K562 (cell line): ENCODE results near the gene MMP28. TPM values are rescaled to one million over a fixed set of nuclear protein-coding genes. Genes with fewer than 3 reads are reported as not detected.
A peak's percentile ranks its signal among the peaks of the same experiment; 100 is the strongest.

ENCODE experiments used
- CBX8 ChIP-seq: fragments of 200-600 bp; sonication (generic); IDR thresholded peaks from 2 replicates; pipeline ENCODE4 v1.6.1; 2012; ENCODE audit warnings: borderline replicate concordance, mixed run types, low read depth, mild to moderate bottlenecking, moderate library complexity, mixed read lengths, low read length, control low read depth, inconsistent platforms; ENCODE audit not compliant: poor library complexity, severe bottlenecking; ENCODE audit errors: extremely low read depth
- CREB5 ChIP-seq: fragments of 250-450 bp; sonication (Bioruptor Pico); IDR thresholded peaks from 2 replicates; pipeline ENCODE4 v1.5.0; 2020; ENCODE audit warnings: mild to moderate bottlenecking
- ELK3 ChIP-seq: fragments of 450-650 bp; formaldehyde crosslinking; IDR thresholded peaks from 2 replicates; pipeline ENCODE4 v1.4.0; 2020; ENCODE audit warnings: mild to moderate bottlenecking
- ETV6 ChIP-seq, 3 experiments: fragments of 150-350 bp in 1 of 3; sonication (generic) in 1 of 3; formaldehyde crosslinking in 1 of 3; IDR thresholded peaks; 2 replicates each; pipeline versions ENCODE4 v1.6.1 to v1.8.0; 2014 to 2022; ENCODE audit warnings: borderline replicate concordance in 2 of 3, low read depth in 2 of 3, antibody characterized with exemption in 1 of 3, low read length in 1 of 3, mild to moderate bottlenecking in 1 of 3, missing genetic modification reagents in 1 of 3
- HDAC2 ChIP-seq: fragments of 450-650 bp; IDR thresholded peaks from 2 replicates; pipeline ENCODE4 v1.6.1; 2016; ENCODE audit warnings: mild to moderate bottlenecking
- HSF4 ChIP-seq: fragments of 250-450 bp; sonication (Bioruptor Pico); IDR thresholded peaks from 2 replicates; pipeline ENCODE4 v2.1.2; 2022; ENCODE audit warnings: mild to moderate bottlenecking, moderate library complexity, borderline replicate concordance
- IFI16 ChIP-seq: fragments of 250-450 bp; sonication (Bioruptor Pico); IDR thresholded peaks from 2 replicates; pipeline ENCODE4 v2.1.2; 2022; ENCODE audit warnings: mild to moderate bottlenecking, inconsistent platforms
- KDM1A ChIP-seq, 2 experiments: fragments of 450-650 bp; IDR thresholded peaks; 2 replicates each; pipeline ENCODE4 v1.6.1; 2016; ENCODE audit warnings: mild to moderate bottlenecking in 2 of 2
- KHSRP ChIP-seq: fragments of 450-650 bp; IDR thresholded peaks from 2 replicates; pipeline ENCODE4 v1.6.1; 2017
- POLR2H ChIP-seq: IDR thresholded peaks from 2 replicates; pipeline ENCODE4 v1.6.1; 2016; ENCODE audit warnings: missing genetic modification characterization, low read depth, mild to moderate bottlenecking, control low read depth, missing compliant biosample characterization, moderate library complexity
- TEAD4 ChIP-seq, 2 experiments: sonication (generic) in 1 of 2; formaldehyde crosslinking in 1 of 2; IDR thresholded peaks; 2 replicates each; pipeline versions ENCODE4 v1.6.1 to v1.8.0; 2012 to 2022; ENCODE audit warnings: borderline replicate concordance in 1 of 2, inconsistent platforms in 1 of 2, low read length in 1 of 2, mild to moderate bottlenecking in 1 of 2, missing genetic modification reagents in 1 of 2
- TSHZ1 ChIP-seq: fragments of 250-450 bp; sonication (Bioruptor Pico); IDR thresholded peaks from 2 replicates; pipeline ENCODE4 v1.4.0; 2020; ENCODE audit warnings: mild to moderate bottlenecking, moderate library complexity
- YY1 ChIP-seq, 3 experiments: IDR thresholded peaks; 2 replicates each; pipeline ENCODE4 v1.6.1; 2011; ENCODE audit warnings: low read length in 2 of 3, mild to moderate bottlenecking in 2 of 3, moderate library complexity in 2 of 3, borderline replicate concordance in 1 of 3, control low read depth in 1 of 3, low read depth in 1 of 3; ENCODE audit not compliant: insufficient read depth in 3 of 3, insufficient replicate concordance in 2 of 3, control insufficient read depth in 1 of 3, insufficient read length in 1 of 3; ENCODE audit errors: extremely low read depth in 1 of 3
- ZNF280A ChIP-seq: fragments of 450-650 bp; IDR thresholded peaks from 2 replicates; pipeline ENCODE4 v1.6.1; 2018; ENCODE audit warnings: mild to moderate bottlenecking, low read depth; ENCODE audit not compliant: partially characterized antibody
- ZNF695 ChIP-seq: fragments of 450-650 bp; formaldehyde crosslinking; IDR thresholded peaks from 2 replicates; pipeline ENCODE4 v1.4.0; 2020; ENCODE audit warnings: mild to moderate bottlenecking, moderate library complexity
- polyA plus RNA-seq, 8 experiments: library from polyadenylated mRNA; depleted of rRNA in 4 of 8; stranded (reverse) in 5 of 8; unstranded in 3 of 8; fragments of >200 nt; fragmentation: Nextera tagmentation in 2 of 8; fragmentation: Illumina TruSeq in 1 of 8; extraction: Ambion mirVana in 2 of 8; extraction: Trizol in 1 of 8; gene quantifications; 2 replicates each; pipeline versions ENCODE4 v1.2.1 to v1.2.3, GENCODE V29; 2011 to 2014; ENCODE audit warnings: inconsistent platforms in 1 of 8, missing spikeins in 1 of 8
- total RNA-seq, 7 experiments: library from RNA; depleted of rRNA in 6 of 7; stranded (reverse); fragments of >200 nt in 6 of 7; fragmentation: Illumina TruSeq in 2 of 7; extraction: Trizol in 2 of 7; gene quantifications; 2 replicates each; pipeline versions ENCODE4 v1.2.1 to v1.2.3, GENCODE V29; 2011 to 2021; ENCODE audit warnings: low replicate concordance in 1 of 7

The MMP28 gene
- total and polyA plus RNA-seq, 9 of the 15 experiments (the other 6 are each of a cell fraction or from before 2014, with no cell fraction given): not detected

GRCh38 chr17:35750526-35751395 lies 44.7 kb downstream of the MMP28 start (continued):
- no peak for TF ChIP-seq TSHZ1 (CRISPR knock-in tag)
- TF ChIP-seq ZNF695: no peak
- TF ChIP-seq IFI16 (CRISPR knock-in tag): no peak
- TF ChIP-seq POLR2H: no peak
- TF ChIP-seq CREB5 (CRISPR knock-in tag): no peak
- TF ChIP-seq CBX8: no peak
- TF ChIP-seq ZNF280A: no peak
- no peak for TF ChIP-seq ELK3 (CRISPR knock-in tag)
- TF ChIP-seq ETV6 (IDR thresholded peaks at IDR 0.05; ENCODE audit: borderline replicate concordance in 1 of 2, low read depth in 2 of 2, low read length in 1 of 2): no peak
- TF ChIP-seq ETV6 (CRISPR knock-in tag; IDR thresholded peaks at IDR 0.05; ENCODE audit: borderline replicate concordance): no peak
- TF ChIP-seq KDM1A (IDR thresholded peaks at IDR 0.05): peak; percentile 82 to 93
- TF ChIP-seq TEAD4 (IDR thresholded peaks at IDR 0.05; ENCODE audit: low read length): no peak
- TF ChIP-seq TEAD4 (CRISPR knock-in tag; IDR thresholded peaks at IDR 0.05; ENCODE audit: borderline replicate concordance): no peak
- TF ChIP-seq YY1 (IDR thresholded peaks at IDR 0.05; ENCODE audit: borderline replicate concordance in 1 of 3, control insufficient read depth in 1 of 3, extremely low read depth in 1 of 3, insufficient read depth in 3 of 3, insufficient read length in 1 of 3, insufficient replicate concordance in 2 of 3, low read depth in 1 of 3, low read length in 2 of 3): no peak
- no peak for TF ChIP-seq KHSRP
- TF ChIP-seq HSF4 (CRISPR knock-in tag): no peak
- TF ChIP-seq HDAC2: peak; percentile 56; the same call in 1 of the 2 replicates
